SU-DHL-6 (cell line): ENCODE data around the gene SUCLG2.

Source experiments
- CTCF ChIP-seq: fragments of 200-600 bp; sonication (generic); IDR thresholded peaks from one replicate; pipeline ENCODE4 v1.5.1; 2017; ENCODE audit warnings: antibody characterized with exemption, mild to moderate bottlenecking, low read length, moderate library complexity; ENCODE audit not compliant: insufficient read depth, poor library complexity, severe bottlenecking
- EZH2phosphoT487 ChIP-seq: fragments of 200-600 bp; sonication (generic), shearing (Covaris generic); conservative IDR thresholded peaks from 2 replicates; pipeline ENCODE4 v1.6.1; 2018; ENCODE audit warnings: mild to moderate bottlenecking, antibody characterized with exemption, low read length, moderate library complexity, mixed read lengths

GRCh38 chr3:67325231-67325630 lies 329.2 kb downstream of the SUCLG2 start:
- no peak for TF ChIP-seq CTCF
- no peak for TF ChIP-seq EZH2phosphoT487
